Measurements from ENCODE around the gene LPP.

Gene LPP

DNA sequence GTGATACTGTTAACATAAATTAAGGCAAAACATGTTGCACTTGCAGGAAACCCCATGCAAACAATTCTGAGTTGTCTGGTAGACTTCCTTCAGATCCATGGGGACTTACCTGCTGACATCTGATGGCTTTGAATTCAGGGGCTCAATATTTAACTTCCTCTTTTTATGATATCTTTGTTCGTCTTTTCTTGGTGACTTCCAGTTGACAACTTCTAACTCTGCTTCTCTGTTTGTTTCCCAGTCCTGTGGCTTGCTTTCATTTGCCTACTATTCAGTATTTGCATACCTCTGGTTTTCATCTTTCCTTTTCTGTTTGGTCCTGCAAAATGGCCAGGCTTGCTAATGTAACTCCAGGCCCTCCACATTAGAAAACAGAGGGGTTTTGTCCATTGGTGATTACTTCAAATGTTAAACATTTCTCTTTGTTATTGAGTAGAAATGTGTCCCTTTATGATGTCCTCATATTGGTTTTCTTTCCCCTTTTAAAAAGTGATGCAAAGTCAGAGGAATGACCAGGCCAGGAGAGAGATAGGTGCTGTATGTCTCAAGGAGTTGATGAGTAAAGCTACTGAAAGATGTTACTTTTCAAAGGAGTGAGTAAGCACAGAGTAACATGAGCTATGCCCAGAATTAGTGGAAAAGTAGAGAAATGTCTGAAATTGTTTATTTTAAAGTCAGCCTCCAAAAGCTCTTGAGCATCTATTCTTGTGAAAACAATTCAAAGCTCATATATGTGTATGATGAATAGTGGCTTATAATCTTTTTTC is 335.9 kb downstream of the LPP start:
- H3K4me2 ChIP-seq (ENCODE audit: low read depth, low read length, poor library complexity, severe bottlenecking), result peak overlapping the region; percentile 36
- peak overlapping the region; percentile 31 for H3K27ac ChIP-seq (ENCODE audit: low read depth, low read length)

DNA sequence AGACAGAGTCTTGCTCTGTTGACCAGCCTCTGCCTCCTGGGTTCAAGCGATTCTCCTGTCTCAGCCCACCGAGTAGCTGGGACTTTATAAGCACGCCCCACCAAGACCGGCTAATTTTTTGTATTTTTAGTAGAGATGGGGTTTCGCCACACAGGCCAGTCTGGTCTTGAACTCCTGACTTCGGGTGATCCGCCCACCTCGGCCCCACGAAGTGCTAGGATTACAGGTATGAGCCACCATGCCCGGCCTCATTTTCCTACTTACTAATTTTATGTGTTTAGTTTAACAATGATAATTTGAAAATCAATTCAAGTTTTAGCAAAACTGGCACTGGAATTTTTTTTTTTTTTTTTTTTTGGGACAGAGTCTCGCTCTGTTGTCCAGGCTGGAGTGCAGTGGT is 336.5 kb downstream of the LPP start:
- Histone ChIP-seq H2AFZ (ENCODE audit: low read depth, low read length, severe bottlenecking) (no peak overlapping the region), H3K36me3 (ENCODE audit: low read length) (no peaks in the 10 kb centered on the region; the same call in 1 of the 2 replicates), H3K9me2 (replicated peaks; ENCODE audit: insufficient read depth, low read length) (no peaks in the 10 kb centered on the region), H3K4me3 (ENCODE audit: insufficient read depth, low read length, poor library complexity, severe bottlenecking) (peak overlapping the region; percentile 1), H3K4me2 (ENCODE audit: low read depth, low read length, poor library complexity, severe bottlenecking) (no peak overlapping the region), H3K27ac (ENCODE audit: low read depth, low read length) (no peak overlapping the region), H3F3A (ENCODE audit: insufficient read depth) (peaks cover 7% of the 10 kb centered on the region; the same call in 1 of the 2 replicates), H3K27me3 (ENCODE audit: low read length) (no peaks in the 10 kb centered on the region), H3K9me3 (ENCODE audit: insufficient read depth, low read length) (no peaks in the 10 kb centered on the region), H3K9ac (ENCODE audit: low read length) (no peak overlapping the region), H4K20me1 (ENCODE audit: low read depth, low read length) (no peaks in the 10 kb centered on the region), H3K79me2 (ENCODE audit: insufficient read depth, low read length) (no peaks in the 10 kb centered on the region)
- TF ChIP-seq EZH2phosphoT487 (conservative IDR thresholded peaks at IDR 0.05; ENCODE audit: low read length) (no peak), CTCF (IDR thresholded peaks at IDR 0.05; ENCODE audit: insufficient read depth, low read length, poor library complexity, severe bottlenecking) (no peak)

More for the DNA sequence above, 335.9 kb downstream of the LPP start:
- no peaks in the 10 kb centered on the region for H3K9me3 ChIP-seq (ENCODE audit: insufficient read depth, low read length)
- peaks cover 7% of the 10 kb centered on the region; the same call in 1 of the 2 replicates for H3F3A ChIP-seq (ENCODE audit: insufficient read depth)
- H3K9me2 ChIP-seq (replicated peaks; ENCODE audit: insufficient read depth, low read length), result no peaks in the 10 kb centered on the region
- H4K20me1 ChIP-seq (ENCODE audit: low read depth, low read length), result no peaks in the 10 kb centered on the region
- H3K4me3 ChIP-seq (ENCODE audit: insufficient read depth, low read length, poor library complexity, severe bottlenecking), result peak overlapping the region; percentile 1
- H3K36me3 ChIP-seq (ENCODE audit: low read length), result no peaks in the 10 kb centered on the region; the same call in 1 of the 2 replicates
- H2AFZ ChIP-seq (ENCODE audit: low read depth, low read length, severe bottlenecking), result no peak overlapping the region
- H3K27me3 ChIP-seq (ENCODE audit: low read length), result no peaks in the 10 kb centered on the region
- no peak for TF ChIP-seq CTCF (IDR thresholded peaks at IDR 0.05; ENCODE audit: insufficient read depth, low read length, poor library complexity, severe bottlenecking)
- no peak for TF ChIP-seq EZH2phosphoT487 (conservative IDR thresholded peaks at IDR 0.05; ENCODE audit: low read length)
- no peak overlapping the region for H3K9ac ChIP-seq (ENCODE audit: low read length)
- no peaks in the 10 kb centered on the region for H3K79me2 ChIP-seq (ENCODE audit: insufficient read depth, low read length)

DNA sequence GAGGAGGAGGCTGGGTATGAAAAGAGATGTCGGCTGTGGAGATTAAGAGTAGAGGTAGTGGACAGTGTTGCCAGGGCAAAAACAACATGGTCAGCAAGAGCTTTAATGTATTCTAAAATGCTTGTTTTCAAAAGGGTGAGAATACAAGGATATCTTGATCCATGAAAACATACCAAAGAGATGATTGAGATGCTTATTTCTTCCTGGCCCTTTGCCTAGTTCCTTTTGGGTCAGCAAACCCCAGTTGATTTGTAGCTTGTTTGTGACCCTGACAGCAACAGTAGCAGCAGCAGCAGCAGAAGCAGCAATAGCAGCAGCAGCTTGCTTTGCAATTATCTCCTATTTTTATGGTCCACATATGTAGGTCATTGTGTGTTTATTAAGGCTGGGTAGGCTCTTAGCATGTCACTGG is 337.3 kb downstream of the LPP start:
- H3K27ac ChIP-seq (ENCODE audit: low read depth, low read length), result no peak overlapping the region
- no peaks in the 10 kb centered on the region; the same call in 1 of the 2 replicates for H3K36me3 ChIP-seq (ENCODE audit: low read length)
- no peaks in the 10 kb centered on the region for H3K27me3 ChIP-seq (ENCODE audit: low read length)
- H3K4me3 ChIP-seq (ENCODE audit: insufficient read depth, low read length, poor library complexity, severe bottlenecking), result no peak overlapping the region
- H2AFZ ChIP-seq (ENCODE audit: low read depth, low read length, severe bottlenecking), result no peak overlapping the region
- H3K9me2 ChIP-seq (replicated peaks; ENCODE audit: insufficient read depth, low read length), result no peaks in the 10 kb centered on the region
- H3K9me3 ChIP-seq (ENCODE audit: insufficient read depth, low read length), result no peaks in the 10 kb centered on the region
- peaks cover 7% of the 10 kb centered on the region; the same call in 1 of the 2 replicates for H3F3A ChIP-seq (ENCODE audit: insufficient read depth)
- TF ChIP-seq EZH2phosphoT487 (conservative IDR thresholded peaks at IDR 0.05; ENCODE audit: low read length) (no peak), CTCF (IDR thresholded peaks at IDR 0.05; ENCODE audit: insufficient read depth, low read length, poor library complexity, severe bottlenecking) (no peak)
- no peaks in the 10 kb centered on the region for H3K79me2 ChIP-seq (ENCODE audit: insufficient read depth, low read length)
- no peak overlapping the region for H3K9ac ChIP-seq (ENCODE audit: low read length)
- no peak overlapping the region for H3K4me2 ChIP-seq (ENCODE audit: low read depth, low read length, poor library complexity, severe bottlenecking)
- no peaks in the 10 kb centered on the region for H4K20me1 ChIP-seq (ENCODE audit: low read depth, low read length)

Data from SU-DHL-6 (cell line).